ENCODE measurements around the gene HEXA.
"Not testable (repeated sequence)": the region's sequence is repeated elsewhere in the genome, so short reads cannot be mapped to it uniquely, and the experiment has no call there.

HEXA gene

GRCh38 chr15:72397796-72398588, 22.2 kb upstream of the HEXA start, which contains the start of gene TMEM202:
Gene TMEM202 (plus strand): TSS chr15:72398305. CDS start chr15:72398327, 22 bp downstream.
- DNase-seq (ENCODE audit: extremely low spot score), result no peak
- ChIA-PET POLR2A (no interaction called here), CTCF (interaction anchor here (1.2 kb wide), 1 partner anchor 16 kb away, joined by 3 read pairs; no protein-coding TSS in a partner anchor)
- TF ChIP-seq, protein P1, sequence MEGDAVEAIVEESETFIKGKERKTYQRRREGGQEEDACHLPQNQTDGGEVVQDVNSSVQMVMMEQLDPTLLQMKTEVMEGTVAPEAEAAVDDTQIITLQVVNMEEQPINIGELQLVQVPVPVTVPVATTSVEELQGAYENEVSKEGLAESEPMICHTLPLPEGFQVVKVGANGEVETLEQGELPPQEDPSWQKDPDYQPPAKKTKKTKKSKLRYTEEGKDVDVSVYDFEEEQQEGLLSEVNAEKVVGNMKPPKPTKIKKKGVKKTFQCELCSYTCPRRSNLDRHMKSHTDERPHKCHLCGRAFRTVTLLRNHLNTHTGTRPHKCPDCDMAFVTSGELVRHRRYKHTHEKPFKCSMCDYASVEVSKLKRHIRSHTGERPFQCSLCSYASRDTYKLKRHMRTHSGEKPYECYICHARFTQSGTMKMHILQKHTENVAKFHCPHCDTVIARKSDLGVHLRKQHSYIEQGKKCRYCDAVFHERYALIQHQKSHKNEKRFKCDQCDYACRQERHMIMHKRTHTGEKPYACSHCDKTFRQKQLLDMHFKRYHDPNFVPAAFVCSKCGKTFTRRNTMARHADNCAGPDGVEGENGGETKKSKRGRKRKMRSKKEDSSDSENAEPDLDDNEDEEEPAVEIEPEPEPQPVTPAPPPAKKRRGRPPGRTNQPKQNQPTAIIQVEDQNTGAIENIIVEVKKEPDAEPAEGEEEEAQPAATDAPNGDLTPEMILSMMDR (IDR thresholded peaks at IDR 0.05; ENCODE audit: control extremely low read depth, extremely low read depth, low read depth, missing control alignments), result no peak

DNA sequence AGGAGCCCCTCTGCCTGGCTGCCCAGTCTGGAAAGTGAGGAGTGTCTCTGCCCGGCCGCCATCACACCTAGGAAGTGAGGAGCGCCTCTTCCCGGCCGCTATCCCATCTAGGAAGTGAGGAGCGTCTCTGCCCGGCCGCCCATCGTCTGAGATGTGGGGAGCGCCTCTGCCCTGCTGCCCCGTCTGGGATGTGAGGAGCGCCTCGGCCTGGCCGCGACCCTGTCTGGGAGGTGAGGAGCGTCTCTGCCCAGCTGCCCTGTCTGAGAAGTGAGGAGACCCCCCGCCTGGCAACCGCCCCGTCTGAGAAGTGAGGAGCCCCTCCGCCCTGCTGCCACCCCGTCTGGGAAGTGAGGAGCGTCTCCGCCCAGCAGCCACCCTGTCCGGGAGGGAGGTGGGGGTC, 20.5 kb upstream of the HEXA start:
- DNase-seq (ENCODE audit: extremely low spot score); POLR2A ChIA-PET; CTCF ChIA-PET: not testable (repeated sequence)

DNA sequence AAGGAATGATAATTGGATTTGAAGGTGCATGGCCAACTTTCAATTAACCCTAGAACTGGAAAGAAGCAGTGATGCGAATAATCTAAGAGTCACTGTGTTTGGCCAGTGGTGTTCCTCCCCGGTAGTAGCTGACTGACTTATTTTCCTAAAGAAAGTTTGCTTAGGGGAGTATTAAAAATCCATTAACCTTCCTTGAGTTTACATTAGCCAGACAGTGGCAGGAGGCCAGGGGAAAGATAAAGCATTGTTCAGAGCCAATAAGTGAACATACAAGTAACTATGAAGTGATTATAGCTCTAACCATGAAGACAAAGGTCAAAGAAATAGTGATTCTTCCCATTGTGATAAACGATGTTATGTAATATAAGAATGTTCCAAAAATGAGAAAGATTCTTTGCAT, 13.4 kb upstream of the HEXA start:
- DNase-seq (ENCODE audit: extremely low spot score), result no peak
- TF ChIP-seq, protein P1 (IDR thresholded peaks at IDR 0.05; ENCODE audit: control extremely low read depth, extremely low read depth, low read depth, missing control alignments), result no peak
- CTCF ChIA-PET, result no interaction called here
- POLR2A ChIA-PET, result no interaction called here

DNA sequence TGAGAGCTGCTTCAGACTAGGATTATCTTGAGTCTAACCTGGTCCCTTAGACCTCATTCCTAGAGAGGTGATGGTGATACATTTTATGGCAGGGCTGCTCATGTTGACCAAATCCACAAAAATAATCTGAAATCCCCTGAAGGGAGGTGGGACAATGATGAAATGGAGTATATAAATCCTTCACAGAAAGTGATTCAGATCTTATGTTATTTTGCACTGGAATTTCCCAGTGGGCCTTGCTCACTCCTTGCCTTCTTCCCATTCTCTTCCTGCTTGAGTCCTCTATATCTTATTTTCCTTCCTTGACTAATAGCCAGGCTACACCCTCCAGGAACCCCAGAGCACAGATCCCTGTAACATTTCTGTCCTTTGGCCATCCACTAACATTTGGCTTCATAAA, 11.9 kb upstream of the HEXA start:
- ChIA-PET CTCF (no interaction called here), POLR2A (no interaction called here)

DNA sequence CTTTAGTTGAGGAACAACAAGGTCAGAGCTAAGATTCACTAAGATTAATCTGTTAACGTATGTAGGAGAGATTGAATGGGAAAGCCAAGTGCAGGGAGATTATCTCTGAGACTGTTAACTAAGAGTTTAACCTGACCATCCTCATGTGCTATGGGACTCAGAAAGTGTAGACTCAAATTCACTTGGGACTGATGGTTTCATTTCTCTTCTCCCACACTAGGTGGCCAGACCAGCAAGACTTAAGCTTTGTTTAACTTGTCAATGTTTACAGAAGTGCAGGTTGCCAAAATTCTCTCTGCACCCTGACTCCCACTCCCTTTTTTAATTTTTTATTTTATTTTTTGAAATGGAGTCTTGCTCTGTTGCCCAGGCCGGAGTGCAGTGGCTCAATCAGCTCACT, 6.3 kb upstream of the HEXA start:
- ChIA-PET POLR2A (no interaction called here), CTCF (interaction anchor here (1.0 to 1.7 kb wide), 3 partner anchors 11 to 16 kb away, joined by 3 to 4 read pairs (median 3); partner anchors contain the start of gene TMEM202)
- peak; percentile 26 for DNase-seq (ENCODE audit: extremely low spot score)
- TF ChIP-seq, protein P1 (IDR thresholded peaks at IDR 0.05; ENCODE audit: control extremely low read depth, extremely low read depth, low read depth, missing control alignments), result peak; percentile 15

More for the DNA sequence above, 11.9 kb upstream of the HEXA start:
- no peak for DNase-seq (ENCODE audit: extremely low spot score)
- TF ChIP-seq, protein P1 (IDR thresholded peaks at IDR 0.05; ENCODE audit: control extremely low read depth, extremely low read depth, low read depth, missing control alignments), result no peak

GRCh38 chr15:72380743-72381142, 4.9 kb upstream of the HEXA start:
- CTCF ChIA-PET, result no interaction called here
- TF ChIP-seq, protein P1 (IDR thresholded peaks at IDR 0.05; ENCODE audit: control extremely low read depth, extremely low read depth, low read depth, missing control alignments), result no peak
- POLR2A ChIA-PET, result no interaction called here
- DNase-seq (ENCODE audit: extremely low spot score), result no peak

DNA sequence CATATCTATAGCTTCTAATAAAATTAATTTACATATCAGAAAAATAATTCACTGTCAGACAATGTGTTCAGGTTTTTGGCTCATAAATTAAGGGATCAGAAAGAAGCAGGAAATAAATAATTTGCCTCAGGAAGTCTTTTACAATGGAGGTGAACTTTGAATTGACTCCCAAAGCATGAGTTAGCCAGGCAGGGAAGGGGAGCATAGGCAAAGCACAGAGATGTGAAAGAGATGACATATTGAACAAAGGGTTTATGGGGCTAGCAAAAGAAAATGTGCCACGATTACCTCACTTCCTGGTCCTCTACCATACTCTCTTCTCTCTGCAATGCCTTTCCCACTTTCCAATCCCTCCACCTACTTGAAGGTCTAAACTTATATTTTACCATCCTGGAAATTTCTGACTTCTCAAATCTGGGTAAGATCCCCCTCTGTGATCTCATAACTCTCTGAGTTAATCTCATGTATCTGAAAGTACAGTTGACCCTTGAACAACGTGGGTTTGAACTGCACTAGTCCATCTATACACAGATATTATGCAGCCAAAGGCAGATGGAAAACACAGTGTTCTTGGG, 4.1 kb upstream of the HEXA start:
- CTCF ChIA-PET, result no interaction called here
- no peak for DNase-seq (ENCODE audit: extremely low spot score)
- POLR2A ChIA-PET, result no interaction called here
- TF ChIP-seq, protein P1 (IDR thresholded peaks at IDR 0.05; ENCODE audit: control extremely low read depth, extremely low read depth, low read depth, missing control alignments), result no peak

GRCh38 chr15:72379106-72379505, 3.3 kb upstream of the HEXA start:
- DNase-seq (ENCODE audit: extremely low spot score); CTCF ChIA-PET; POLR2A ChIA-PET: not testable (repeated sequence)

Data from GM10248 (cell line).